HepG2 (cell line): Measurements from ENCODE around the gene GALNTL6. TPM values are rescaled to one million over a fixed set of nuclear protein-coding genes. Genes with fewer than 3 reads are reported as not detected.

Experiments used
- ATAC-seq: fragments of 200-7000 bp; cut with Tn5 transposase; 3 replicates; pipeline ENCODE4 v1.9.1; 2020; ENCODE audit warnings: mild to moderate bottlenecking, moderate library complexity
- BruUV-seq: library from RNA; stranded (reverse); fragments of 400-500 nt; replicated peaks from 2 replicates; lab custom pipeline; 2021; lab: Mats Ljungman, UMichigan
- CTCF ChIA-PET: fragments of 300-600 bp; formaldehyde crosslinking; extraction: SDS; loops from one replicate; lab custom pipeline; 2021; ENCODE audit warnings: low total read pairs, inconsistent platforms, low intra/inter-chr PET ratio; lab: Yijun Ruan, JAX
- POLR2A ChIA-PET: fragments of 350-600 bp; sonication (Branson Sonifier 250); formaldehyde crosslinking; loops from one replicate; lab custom pipeline; 2020; ENCODE audit warnings: antibody characterized with exemption, inconsistent platforms; lab: Yijun Ruan, JAX
- DNase-seq: peaks from one replicate; pipeline ENCODE4 v3.0.0-alpha.2; 2015; ENCODE audit warnings: low spot score
- FAIRE-seq: peaks from 3 replicates; lab custom pipeline; 2011; peaks lifted over from hg19 to GRCh38; lab: Jason Lieb, UNC
- H2AFZ ChIP-seq: one replicate; pipeline ENCODE4 v1.6.1; 2011; ENCODE audit warnings: low read length, inconsistent platforms
- H3K27ac ChIP-seq: fragments of 300-600 bp; 3 replicates; pipeline ENCODE4 v1.8.0; 2011; ENCODE audit warnings: mixed run types, mild to moderate bottlenecking, mixed read lengths, low read length, inconsistent platforms; ENCODE audit not compliant: insufficient read depth; ENCODE audit errors: extremely low read length
- H3K27me3 ChIP-seq, 2 experiments: fragments of 200-600 bp in 1 of 2; 2 replicates in 1 of 2; 3 replicates in 1 of 2; pipeline versions ENCODE4 v1.6.0 to v1.8.0; 2011; ENCODE audit warnings: low read length in 2 of 2, mild to moderate bottlenecking in 2 of 2, moderate library complexity in 2 of 2, inconsistent platforms in 1 of 2; ENCODE audit not compliant: insufficient read depth in 2 of 2, control insufficient read depth in 1 of 2
- H3K36me3 ChIP-seq, 2 experiments: fragments of 200-600 bp in 1 of 2; replicated peaks in 1 of 2; 2 replicates in 1 of 2; 3 replicates in 1 of 2; pipeline versions ENCODE4 v1.5.1 to v1.8.0; 2011; ENCODE audit warnings: low read length in 2 of 2, inconsistent platforms in 1 of 2; ENCODE audit not compliant: insufficient read depth in 2 of 2, control insufficient read depth in 1 of 2
- H3K4me1 ChIP-seq: 2 replicates; pipeline ENCODE4 v1.5.1; 2012; ENCODE audit warnings: low read length, inconsistent platforms; ENCODE audit not compliant: insufficient read depth
- H3K4me2 ChIP-seq: 2 replicates; pipeline ENCODE4 v1.6.0; 2011; ENCODE audit warnings: low read depth, low read length, inconsistent platforms
- H3K4me3 ChIP-seq, 3 experiments: fragments of 200-600 bp in 1 of 3; sonication (generic), shearing (Covaris generic) in 1 of 3; replicated peaks in 1 of 3; 2 replicates each; pipeline ENCODE4 v1.5.1; 2011 to 2016; ENCODE audit warnings: low read length in 3 of 3, inconsistent platforms in 2 of 3, low read depth in 2 of 3, mild to moderate bottlenecking in 2 of 3, control low read depth in 1 of 3, mixed read lengths in 1 of 3; ENCODE audit not compliant: insufficient read depth in 1 of 3
- H3K79me2 ChIP-seq: one replicate; pipeline ENCODE4 v1.6.1; 2011; ENCODE audit warnings: low read length, inconsistent platforms; ENCODE audit not compliant: insufficient read depth
- H3K9ac ChIP-seq: 2 replicates; pipeline ENCODE4 v1.6.0; 2011; ENCODE audit warnings: mild to moderate bottlenecking, low read depth, low read length, inconsistent platforms; ENCODE audit not compliant: insufficient read depth
- H3K9me3 ChIP-seq: 2 replicates; pipeline ENCODE4 v1.5.1; 2012; ENCODE audit warnings: mild to moderate bottlenecking, low read length
- H4K20me1 ChIP-seq: 2 replicates; pipeline ENCODE4 v1.6.0; 2011; ENCODE audit warnings: inconsistent platforms, mild to moderate bottlenecking, low read length, moderate library complexity; ENCODE audit not compliant: insufficient read depth
- BCLAF1 ChIP-seq: fragments of 450-650 bp; IDR thresholded peaks from 2 replicates; pipeline ENCODE4 v1.6.1; 2017; ENCODE audit warnings: mild to moderate bottlenecking
- CENPT ChIP-seq: sonication (generic); formaldehyde crosslinking; IDR thresholded peaks from 2 replicates; pipeline ENCODE4 v1.8.0; 2022; ENCODE audit warnings: low read depth, mild to moderate bottlenecking, moderate library complexity, missing genetic modification reagents
- DPF2 ChIP-seq: sonication (generic); formaldehyde crosslinking; IDR thresholded peaks from 2 replicates; pipeline ENCODE4 v1.4.0; 2020; ENCODE audit warnings: mild to moderate bottlenecking, low read depth, missing genetic modification reagents, borderline replicate concordance
- HCFC1 ChIP-seq: fragments of 150-350 bp; IDR thresholded peaks from 2 replicates; pipeline ENCODE4 v1.6.1; 2014; ENCODE audit warnings: low read depth, low read length
- KAT7 ChIP-seq: IDR thresholded peaks from 2 replicates; pipeline ENCODE4 v1.6.1; 2018; ENCODE audit warnings: borderline replicate concordance, missing compliant biosample characterization
- KLF6 ChIP-seq: IDR thresholded peaks from 2 replicates; pipeline ENCODE4 v1.8.0; 2016; ENCODE audit warnings: missing biosample characterization, missing genetic modification reagents
- MIER2 ChIP-seq: IDR thresholded peaks from 2 replicates; pipeline ENCODE4 v1.6.1; 2016; ENCODE audit warnings: missing biosample characterization, missing genetic modification reagents
- PATZ1 ChIP-seq: sonication (generic); formaldehyde crosslinking; IDR thresholded peaks from 2 replicates; pipeline ENCODE4 v1.4.0; 2020; ENCODE audit warnings: missing genetic modification reagents
- RAD51 ChIP-seq: fragments of 450-650 bp; IDR thresholded peaks from 2 replicates; pipeline ENCODE4 v1.6.1; 2016; ENCODE audit warnings: borderline replicate concordance
- STAT5B ChIP-seq: sonication (generic); formaldehyde crosslinking; IDR thresholded peaks from 2 replicates; pipeline ENCODE4 v1.4.0; 2020; ENCODE audit warnings: missing genetic modification reagents
- TCF12 ChIP-seq, 2 experiments: fragments of 450-650 bp in 1 of 2; sonication (generic) in 1 of 2; formaldehyde crosslinking in 1 of 2; IDR thresholded peaks; 2 replicates each; pipeline versions ENCODE4 v1.6.1 to v1.8.0; 2017 to 2022; ENCODE audit warnings: antibody characterized with exemption in 1 of 2, mild to moderate bottlenecking in 1 of 2, missing genetic modification reagents in 1 of 2, moderate library complexity in 1 of 2
- ZBTB43 ChIP-seq: sonication (generic); formaldehyde crosslinking; conservative IDR thresholded peaks from 2 replicates; pipeline ENCODE4 v1.4.0; 2020; ENCODE audit warnings: missing genetic modification reagents
- ZFP37 ChIP-seq: sonication (generic); formaldehyde crosslinking; IDR thresholded peaks from 2 replicates; pipeline ENCODE4 v1.4.0; 2020; ENCODE audit warnings: missing genetic modification reagents, borderline replicate concordance
- ZNF605 ChIP-seq: sonication (generic); formaldehyde crosslinking; IDR thresholded peaks from 2 replicates; pipeline ENCODE4 v1.8.0; 2022; ENCODE audit warnings: mild to moderate bottlenecking, missing genetic modification reagents
- ZNF615 ChIP-seq: sonication (generic); formaldehyde crosslinking; IDR thresholded peaks from 2 replicates; pipeline ENCODE4 v1.5.0; 2020; ENCODE audit warnings: mild to moderate bottlenecking, missing genetic modification reagents, borderline replicate concordance
- WGBS: methylation state at CpG from one replicate; pipeline ENCODE4 v1.1.6; 2017; ENCODE audit warnings: low lambda C conversion rate; 5-methylcytosine and 5-hydroxymethylcytosine counted together
- in situ Hi-C: cut with HindIII; loops from 2 replicates; pipeline ENCODE4 v1.10.0; 2017; ENCODE audit warnings: low pct_unique_long_range_greater_than_20kb; ENCODE audit not compliant: extremely low pct_ligation_motif_present
- intact Hi-C: fragments of 100-400 bp; cut with micrococcal nuclease; formaldehyde crosslinking; loops from one replicate; pipeline ENCODE4 v1.10.0; 2022; ENCODE audit not compliant: unreplicated experiment
- polyA plus RNA-seq, 8 experiments: library from polyadenylated mRNA; depleted of rRNA in 3 of 8; stranded (reverse) in 7 of 8; unstranded in 1 of 8; fragments of >200 nt; fragmentation: Illumina TruSeq in 4 of 8; extraction: Trizol in 4 of 8; gene quantifications; 2 replicates each; pipeline versions ENCODE4 v1.2.1 to v1.2.3, GENCODE V29; 2011 to 2016; ENCODE audit warnings: low read depth in 4 of 8, missing spikeins in 1 of 8, mixed read lengths in 1 of 8; ENCODE audit not compliant: insufficient read depth in 1 of 8
- total RNA-seq, 5 experiments: library from RNA; depleted of rRNA; stranded (reverse); fragments of >200 nt; fragmentation: Illumina TruSeq; extraction: Trizol; gene quantifications; 2 replicates each; pipeline ENCODE4 v1.2.3, GENCODE V29; 2016; ENCODE audit warnings: low read depth in 1 of 5

Gene GALNTL6
- total and polyA plus RNA-seq, 2 of the 13 experiments (the other 11 are each of a cell fraction or from before 2014, with no cell fraction given), result not detected

GRCh38 chr4:172826861-172827260 is 1013.7 kb downstream of the GALNTL6 start:
- intact Hi-C loops (no loop called here), in situ Hi-C loops (loop anchor here (10.0 kb wide), 1 partner anchor 982 kb away; no protein-coding TSS in a partner anchor)
- Histone ChIP-seq H3K36me3 (no peaks in the 10 kb centered on the region), H3K9me3 (no peaks in the 10 kb centered on the region), H3K27ac (no peak overlapping the region), H4K20me1 (no peaks in the 10 kb centered on the region), H3K4me3 (no peak overlapping the region), H3K79me2 (no peaks in the 10 kb centered on the region), H3K4me2 (no peak overlapping the region), H3K27me3 (no peaks in the 10 kb centered on the region), H2AFZ (no peak overlapping the region), H3K4me1 (no peaks in the 10 kb centered on the region), H3K9ac (no peak overlapping the region)
- ATAC-seq (no peak), DNase-seq (no peak), FAIRE-seq (no peak)
- CTCF ChIA-PET, result no interaction called here
- POLR2A ChIA-PET, result no interaction called here
- TF ChIP-seq RAD51 (no peak), STAT5B (CRISPR knock-in tag) (no peak), MIER2 (CRISPR knock-in tag) (no peak), CENPT (CRISPR knock-in tag) (no peak), ZBTB43 (CRISPR knock-in tag) (no peak), PATZ1 (no peak), KAT7 (no peak), HCFC1 (no peak), TCF12 (IDR thresholded peaks at IDR 0.05) (no peak), TCF12 (CRISPR knock-in tag; IDR thresholded peaks at IDR 0.05) (no peak), DPF2 (CRISPR knock-in tag) (no peak), BCLAF1 (no peak), ZNF615 (CRISPR knock-in tag) (no peak), ZFP37 (CRISPR knock-in tag) (no peak), KLF6 (no peak), ZNF605 (no peak)
- BruUV-seq, result no TSS peak
- 42% methylated on average over 3 of the region's 3 CpGs for WGBS
